GM12801 (cell line): ENCODE measurements around the gene FNIP2.

Source experiments
- CTCF ChIP-seq: IDR thresholded peaks from one replicate; pipeline ENCODE4 v1.5.1; 2011; ENCODE audit warnings: control low read depth; ENCODE audit not compliant: insufficient read length; ENCODE audit errors: extremely low read depth

Gene FNIP2

DNA sequence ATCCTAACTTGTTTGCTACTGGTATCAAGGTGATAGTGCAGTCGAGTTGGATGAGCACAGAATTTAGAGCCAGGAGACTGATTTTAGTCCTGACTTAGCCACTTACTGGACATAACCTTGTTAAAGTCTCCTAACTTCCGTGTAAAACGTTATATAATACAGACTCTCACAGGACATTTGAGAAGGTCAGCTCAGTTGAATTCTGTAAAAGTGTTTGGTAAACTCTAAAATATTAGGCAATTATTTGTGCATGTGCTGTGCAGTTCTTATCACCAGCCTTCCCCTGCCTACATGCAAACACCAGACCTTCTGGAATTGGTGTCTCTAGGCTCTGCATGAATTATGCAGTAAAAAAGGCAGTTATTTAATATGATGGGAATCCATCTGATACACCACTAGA is 45.4 kb downstream of the FNIP2 start:
- TF ChIP-seq CTCF: no peak

DNA sequence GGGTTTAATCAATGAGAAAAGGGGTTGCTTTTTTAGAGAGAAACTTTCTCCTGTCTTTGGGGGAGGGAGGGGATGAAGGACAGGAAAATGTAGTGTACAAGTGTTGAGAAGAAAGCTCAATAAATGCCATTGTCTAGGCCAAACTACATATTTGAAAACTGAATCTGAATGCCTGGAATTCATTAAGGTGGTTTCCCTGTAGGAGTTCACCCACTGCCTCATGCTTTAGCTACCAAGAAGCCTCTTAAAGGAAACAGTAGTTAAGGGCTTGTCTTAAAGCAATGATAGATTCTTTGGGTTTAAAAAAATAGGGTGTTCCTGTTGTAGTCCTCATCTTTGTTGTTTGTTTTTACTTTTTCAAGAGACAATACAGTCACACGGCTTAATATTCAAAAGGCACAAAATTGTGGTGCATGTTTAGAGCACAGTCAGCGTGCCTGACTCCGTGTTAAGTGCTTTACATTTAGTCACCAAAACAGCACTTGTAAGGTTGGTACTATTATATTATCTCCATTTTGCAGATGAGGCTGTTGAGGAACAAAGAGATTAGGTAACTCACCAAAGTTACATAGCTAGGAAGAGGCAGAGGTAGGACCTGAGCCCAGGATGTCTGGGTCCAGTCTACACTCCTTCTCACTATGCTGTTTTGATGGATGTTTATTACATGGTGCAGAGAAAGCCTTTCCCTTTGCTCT is 46.0 kb downstream of the FNIP2 start:
- TF ChIP-seq CTCF: no peak

GRCh38 chr4:158816955-158817354 is 48.1 kb downstream of the FNIP2 start:
- no peak for TF ChIP-seq CTCF

DNA sequence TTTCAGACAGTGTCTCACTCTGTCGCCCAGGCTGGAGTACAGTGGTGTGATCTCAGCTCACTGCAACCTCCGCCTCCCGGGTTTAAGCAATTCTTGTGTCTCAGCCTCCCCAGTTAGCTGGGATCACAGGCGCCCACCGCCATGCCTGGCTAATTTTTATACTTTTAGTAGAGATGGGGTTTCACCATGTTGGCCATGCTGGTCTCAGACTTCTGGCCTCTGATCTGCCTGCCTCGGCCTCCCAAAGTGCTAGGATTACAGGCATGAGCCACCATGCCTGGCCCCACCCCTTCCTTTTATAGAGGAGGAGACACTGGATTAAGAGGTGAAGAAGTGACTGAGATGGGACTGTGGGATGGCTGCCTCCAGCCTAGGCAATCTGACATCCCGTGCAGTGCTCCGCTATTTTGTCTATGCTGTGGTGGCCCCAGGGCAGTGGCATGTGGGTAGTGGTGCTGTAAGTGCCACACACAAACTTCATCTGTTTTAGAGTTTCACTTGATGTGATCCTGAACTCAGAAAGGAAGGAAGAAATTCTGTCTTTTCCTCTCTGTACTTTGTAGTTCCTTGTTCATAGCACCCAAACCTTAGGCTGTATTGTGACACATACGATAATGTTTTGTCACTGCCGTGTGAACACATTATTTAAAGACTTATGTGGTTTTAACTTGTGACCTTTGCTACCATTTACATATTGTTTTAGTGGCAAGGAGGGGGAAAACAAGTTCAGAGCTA is 48.9 kb downstream of the FNIP2 start:
- TF ChIP-seq CTCF: no peak

DNA sequence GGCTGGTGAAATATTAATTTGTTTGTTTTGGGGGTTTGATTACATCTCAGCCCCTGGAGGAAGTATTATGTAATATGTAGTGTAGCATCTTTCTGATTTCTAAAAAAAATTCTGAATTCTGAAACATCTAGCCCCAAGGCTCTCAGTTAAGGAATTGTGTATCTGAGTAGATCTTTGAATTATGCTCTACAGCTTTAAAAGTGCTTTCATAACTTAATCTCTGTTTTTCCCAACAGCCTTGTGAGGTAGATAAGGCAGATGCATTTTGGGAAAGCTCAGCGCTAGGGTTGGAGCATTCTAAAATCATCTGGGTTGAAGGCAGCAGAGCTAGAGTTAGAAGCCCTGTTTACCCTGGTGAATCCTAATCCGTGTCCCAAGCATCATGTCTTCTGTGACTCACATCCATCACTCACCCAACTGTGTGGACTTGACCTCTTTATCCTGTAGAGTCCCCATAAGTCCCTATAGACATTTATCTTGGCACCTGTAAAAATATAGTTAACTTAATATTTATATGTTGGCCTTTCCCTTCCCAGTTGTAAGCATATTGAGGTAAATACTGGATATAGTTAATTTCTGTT is 49.8 kb downstream of the FNIP2 start:
- no peak for TF ChIP-seq CTCF

DNA sequence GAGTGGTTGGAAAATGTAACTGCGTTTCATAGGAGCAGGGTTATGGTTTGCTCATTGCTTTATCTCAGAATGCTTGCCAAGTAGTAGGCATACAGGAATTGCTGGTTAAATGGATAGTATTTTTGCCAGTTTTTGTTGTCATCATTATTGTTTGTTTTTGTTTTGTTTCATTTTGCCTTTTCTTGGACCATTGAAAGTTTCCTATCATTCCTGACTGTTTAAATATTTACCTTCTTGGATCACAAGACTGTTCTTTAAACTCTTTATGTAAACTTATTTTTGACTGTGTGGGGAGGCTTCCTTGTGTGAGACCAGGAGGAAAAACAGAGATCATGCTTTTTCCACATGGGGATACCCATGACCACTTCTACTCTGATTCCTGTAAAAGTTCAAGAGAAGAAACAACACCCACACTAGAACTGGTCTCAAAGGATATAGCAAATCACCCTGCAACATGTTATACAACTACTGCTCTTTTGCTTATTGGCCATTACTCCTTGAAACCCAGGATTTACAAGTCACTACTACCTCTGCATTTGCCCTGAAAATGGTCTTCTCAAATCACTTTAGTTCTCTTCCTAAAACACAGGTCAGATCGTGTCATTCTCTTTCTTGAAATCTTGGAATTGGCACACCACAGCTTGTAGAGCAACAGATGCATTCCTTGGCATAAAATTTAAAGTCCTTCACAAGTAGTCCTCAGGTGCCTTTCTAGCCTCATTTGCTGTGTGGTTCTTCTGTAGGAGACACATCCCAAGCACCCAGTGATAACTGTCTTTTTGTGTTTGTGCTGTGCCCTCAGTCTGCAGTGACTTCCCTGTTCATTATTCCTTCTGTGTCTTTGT is 51.3 kb downstream of the FNIP2 start:
- no peak for TF ChIP-seq CTCF
